HepG2 (cell line): ENCODE results near the gene PAFAH1B1. TPM values are rescaled to one million over a fixed set of nuclear protein-coding genes. Genes with fewer than 3 reads are reported as not detected.

Experiments
- ATAC-seq: fragments of 200-7000 bp; cut with Tn5 transposase; 3 replicates; pipeline ENCODE4 v1.9.1; 2020; ENCODE audit warnings: mild to moderate bottlenecking, moderate library complexity
- BruUV-seq: library from RNA; stranded (reverse); fragments of 400-500 nt; replicated peaks from 2 replicates; lab custom pipeline; 2021; lab: Mats Ljungman, UMichigan
- CTCF ChIA-PET: fragments of 300-600 bp; formaldehyde crosslinking; extraction: SDS; loops from one replicate; lab custom pipeline; 2021; ENCODE audit warnings: low total read pairs, inconsistent platforms, low intra/inter-chr PET ratio; lab: Yijun Ruan, JAX
- POLR2A ChIA-PET: fragments of 350-600 bp; sonication (Branson Sonifier 250); formaldehyde crosslinking; loops from one replicate; lab custom pipeline; 2020; ENCODE audit warnings: antibody characterized with exemption, inconsistent platforms; lab: Yijun Ruan, JAX
- DNase-seq: peaks from one replicate; pipeline ENCODE4 v3.0.0-alpha.2; 2015; ENCODE audit warnings: low spot score
- FAIRE-seq: peaks from 3 replicates; lab custom pipeline; 2011; peaks lifted over from hg19 to GRCh38; lab: Jason Lieb, UNC
- H2AFZ ChIP-seq: one replicate; pipeline ENCODE4 v1.6.1; 2011; ENCODE audit warnings: low read length, inconsistent platforms
- H3K27ac ChIP-seq: fragments of 300-600 bp; 3 replicates; pipeline ENCODE4 v1.8.0; 2011; ENCODE audit warnings: mixed run types, mild to moderate bottlenecking, mixed read lengths, low read length, inconsistent platforms; ENCODE audit not compliant: insufficient read depth; ENCODE audit errors: extremely low read length
- H3K27me3 ChIP-seq, 2 experiments: fragments of 200-600 bp in 1 of 2; 2 replicates in 1 of 2; 3 replicates in 1 of 2; pipeline versions ENCODE4 v1.6.0 to v1.8.0; 2011; ENCODE audit warnings: low read length in 2 of 2, mild to moderate bottlenecking in 2 of 2, moderate library complexity in 2 of 2, inconsistent platforms in 1 of 2; ENCODE audit not compliant: insufficient read depth in 2 of 2, control insufficient read depth in 1 of 2
- H3K36me3 ChIP-seq, 2 experiments: fragments of 200-600 bp in 1 of 2; replicated peaks in 1 of 2; 2 replicates in 1 of 2; 3 replicates in 1 of 2; pipeline versions ENCODE4 v1.5.1 to v1.8.0; 2011; ENCODE audit warnings: low read length in 2 of 2, inconsistent platforms in 1 of 2; ENCODE audit not compliant: insufficient read depth in 2 of 2, control insufficient read depth in 1 of 2
- H3K4me1 ChIP-seq: 2 replicates; pipeline ENCODE4 v1.5.1; 2012; ENCODE audit warnings: low read length, inconsistent platforms; ENCODE audit not compliant: insufficient read depth
- H3K4me2 ChIP-seq: 2 replicates; pipeline ENCODE4 v1.6.0; 2011; ENCODE audit warnings: low read depth, low read length, inconsistent platforms
- H3K4me3 ChIP-seq, 3 experiments: fragments of 200-600 bp in 1 of 3; sonication (generic), shearing (Covaris generic) in 1 of 3; replicated peaks in 1 of 3; 2 replicates each; pipeline ENCODE4 v1.5.1; 2011 to 2016; ENCODE audit warnings: low read length in 3 of 3, inconsistent platforms in 2 of 3, low read depth in 2 of 3, mild to moderate bottlenecking in 2 of 3, control low read depth in 1 of 3, mixed read lengths in 1 of 3; ENCODE audit not compliant: insufficient read depth in 1 of 3
- H3K79me2 ChIP-seq: one replicate; pipeline ENCODE4 v1.6.1; 2011; ENCODE audit warnings: low read length, inconsistent platforms; ENCODE audit not compliant: insufficient read depth
- H3K9ac ChIP-seq: 2 replicates; pipeline ENCODE4 v1.6.0; 2011; ENCODE audit warnings: mild to moderate bottlenecking, low read depth, low read length, inconsistent platforms; ENCODE audit not compliant: insufficient read depth
- H3K9me3 ChIP-seq: 2 replicates; pipeline ENCODE4 v1.5.1; 2012; ENCODE audit warnings: mild to moderate bottlenecking, low read length
- H4K20me1 ChIP-seq: 2 replicates; pipeline ENCODE4 v1.6.0; 2011; ENCODE audit warnings: inconsistent platforms, mild to moderate bottlenecking, low read length, moderate library complexity; ENCODE audit not compliant: insufficient read depth
- HDAC2 ChIP-seq: sonication (generic); formaldehyde crosslinking; IDR thresholded peaks from 2 replicates; pipeline ENCODE4 v1.4.0; 2020; ENCODE audit warnings: missing genetic modification reagents
- RBM22 ChIP-seq: fragments of 200-400 bp; formaldehyde crosslinking; optimal IDR thresholded peaks from 2 replicates; pipeline ENCODE3; 2017; ENCODE audit warnings: mild to moderate bottlenecking, low read length, moderate library complexity
- SAP130 ChIP-seq: IDR thresholded peaks from 2 replicates; pipeline ENCODE4 v1.6.1; 2016; ENCODE audit warnings: low read depth
- SKI ChIP-seq: fragments of 450-650 bp; IDR thresholded peaks from one replicate; pipeline ENCODE4 v1.6.1; 2018; ENCODE audit warnings: mild to moderate bottlenecking; ENCODE audit not compliant: partially characterized antibody
- SMAD1 ChIP-seq: sonication (generic); formaldehyde crosslinking; IDR thresholded peaks from 2 replicates; pipeline ENCODE4 v1.4.0; 2020; ENCODE audit warnings: missing genetic modification reagents, low read depth, mild to moderate bottlenecking, borderline replicate concordance
- SMARCC2 ChIP-seq: fragments of 450-650 bp; IDR thresholded peaks from 2 replicates; pipeline ENCODE4 v1.6.1; 2017; ENCODE audit warnings: antibody characterized with exemption, mild to moderate bottlenecking
- SRSF1 ChIP-seq: fragments of 200-400 bp; formaldehyde crosslinking; optimal IDR thresholded peaks from 2 replicates; pipeline ENCODE3; 2017; ENCODE audit warnings: mild to moderate bottlenecking, low read depth, low read length, moderate library complexity
- YY1 ChIP-seq: IDR thresholded peaks from 2 replicates; pipeline ENCODE4 v1.6.1; 2011; ENCODE audit warnings: low read length, low read depth, moderate library complexity, mild to moderate bottlenecking; ENCODE audit not compliant: insufficient read depth, insufficient replicate concordance
- ZBTB14 ChIP-seq: sonication (generic); formaldehyde crosslinking; IDR thresholded peaks from 2 replicates; pipeline ENCODE4 v1.4.0; 2020; ENCODE audit warnings: missing genetic modification reagents
- ZBTB46 ChIP-seq: sonication (generic); formaldehyde crosslinking; IDR thresholded peaks from 2 replicates; pipeline ENCODE4 v1.4.0; 2020; ENCODE audit warnings: mild to moderate bottlenecking, missing genetic modification reagents, borderline replicate concordance
- ZNF18 ChIP-seq: sonication (generic); formaldehyde crosslinking; IDR thresholded peaks from 2 replicates; pipeline ENCODE4 v1.8.0; 2022; ENCODE audit warnings: mild to moderate bottlenecking, missing genetic modification reagents; ENCODE audit not compliant: insufficient replicate concordance
- ZNF274 ChIP-seq: sonication (generic); formaldehyde crosslinking; IDR thresholded peaks from 2 replicates; pipeline ENCODE4 v1.5.1; 2020; ENCODE audit warnings: mild to moderate bottlenecking, missing genetic modification reagents
- ZNF350 ChIP-seq: sonication (generic); formaldehyde crosslinking; IDR thresholded peaks from 2 replicates; pipeline ENCODE4 v1.4.0; 2020; ENCODE audit warnings: mild to moderate bottlenecking, low read depth, missing genetic modification reagents, borderline replicate concordance
- ZNF451 ChIP-seq: sonication (generic); formaldehyde crosslinking; IDR thresholded peaks from 2 replicates; pipeline ENCODE4 v1.5.0; 2020; ENCODE audit warnings: mild to moderate bottlenecking, missing genetic modification reagents
- ZNF563 ChIP-seq: sonication (generic); formaldehyde crosslinking; IDR thresholded peaks from 2 replicates; pipeline ENCODE4 v1.8.0; 2022; ENCODE audit warnings: mild to moderate bottlenecking, moderate library complexity, missing genetic modification reagents
- ZNF614 ChIP-seq: IDR thresholded peaks from 2 replicates; pipeline ENCODE4 v1.6.1; 2018; ENCODE audit warnings: missing biosample characterization, missing genetic modification reagents, inconsistent platforms, borderline replicate concordance
- WGBS: methylation state at CpG from one replicate; pipeline ENCODE4 v1.1.6; 2017; ENCODE audit warnings: low lambda C conversion rate; 5-methylcytosine and 5-hydroxymethylcytosine counted together
- in situ Hi-C: cut with HindIII; loops from 2 replicates; pipeline ENCODE4 v1.10.0; 2017; ENCODE audit warnings: low pct_unique_long_range_greater_than_20kb; ENCODE audit not compliant: extremely low pct_ligation_motif_present
- intact Hi-C: fragments of 100-400 bp; cut with micrococcal nuclease; formaldehyde crosslinking; loops from one replicate; pipeline ENCODE4 v1.10.0; 2022; ENCODE audit not compliant: unreplicated experiment
- polyA plus RNA-seq, 8 experiments: library from polyadenylated mRNA; depleted of rRNA in 3 of 8; stranded (reverse) in 7 of 8; unstranded in 1 of 8; fragments of >200 nt; fragmentation: Illumina TruSeq in 4 of 8; extraction: Trizol in 4 of 8; gene quantifications; 2 replicates each; pipeline versions ENCODE4 v1.2.1 to v1.2.3, GENCODE V29; 2011 to 2016; ENCODE audit warnings: low read depth in 4 of 8, missing spikeins in 1 of 8, mixed read lengths in 1 of 8; ENCODE audit not compliant: insufficient read depth in 1 of 8
- total RNA-seq, 5 experiments: library from RNA; depleted of rRNA; stranded (reverse); fragments of >200 nt; fragmentation: Illumina TruSeq; extraction: Trizol; gene quantifications; 2 replicates each; pipeline ENCODE4 v1.2.3, GENCODE V29; 2016; ENCODE audit warnings: low read depth in 1 of 5

Gene PAFAH1B1
- total and polyA plus RNA-seq, 2 of the 13 experiments (the other 11 are each of a cell fraction or from before 2014, with no cell fraction given) = 46.0 to 64.9 TPM

DNA sequence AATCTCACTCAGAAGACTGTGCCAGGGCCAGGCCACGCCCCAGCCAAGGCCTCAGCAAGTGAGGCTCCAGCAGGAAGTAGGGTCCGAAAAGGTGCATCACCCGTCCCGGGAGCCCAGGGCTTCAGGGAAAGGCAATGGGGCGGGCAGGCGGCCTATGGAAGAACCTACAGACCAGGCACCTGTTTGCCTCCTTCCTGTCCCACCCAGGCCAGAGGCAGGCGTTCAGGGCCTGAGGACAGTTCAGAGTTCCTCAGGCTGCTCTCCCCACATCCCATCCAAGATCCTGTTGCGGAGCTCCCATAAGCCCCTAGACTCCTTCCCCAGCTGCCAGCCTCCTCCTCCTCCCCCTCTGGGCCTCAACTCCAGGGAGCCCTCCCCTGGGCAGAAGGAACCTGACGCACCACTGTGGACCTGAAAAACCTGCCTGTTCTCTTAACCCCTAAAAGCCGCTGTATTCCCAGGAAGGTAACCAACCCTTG is 115.8 kb downstream of the PAFAH1B1 start (continued):
- no peak for TF ChIP-seq ZNF563 (CRISPR knock-in tag)

- TSS peak; percentile 72 for BruUV-seq
- peak overlapping the region; percentile 75 to 91 (median 82) for H3K4me3 ChIP-seq
- peak; percentile 30 for FAIRE-seq
- H3K9me3 ChIP-seq = no peaks in the 10 kb centered on the region
- no peak for DNase-seq
- peak; percentile 17 for ATAC-seq
- peak overlapping the region; percentile 87 for H3K27ac ChIP-seq
- H3K79me2 ChIP-seq = peaks cover 58% of the 10 kb centered on the region
- POLR2A ChIA-PET = interaction anchor here (1.0 to 2.4 kb wide), 12 partner anchors 9 to 374 kb away, joined by 3 to 19 read pairs (median 5); partner anchors contain the start of genes CCDC92B, METTL16, PAFAH1B1 and TSR1
- H4K20me1 ChIP-seq = peaks cover 48% of the 10 kb centered on the region
- 2% methylated on average over 13 of the region's 16 CpGs for WGBS
- peaks cover 65% of the 10 kb centered on the region for H3K4me1 ChIP-seq
- intact Hi-C loops (no loop called here), in situ Hi-C loops (no loop called here)
- no peaks in the 10 kb centered on the region; a peak in 1 of 5 replicates for H3K27me3 ChIP-seq
- H3K36me3 ChIP-seq = 0 out of 5 replicates have a peak, but pooled peaks cover 0 to 15% of the 10 kb centered on the region in 2 experiments
- no peak overlapping the region for H2AFZ ChIP-seq
- peak overlapping the region; percentile 79 for H3K9ac ChIP-seq
- H3K4me2 ChIP-seq = peak overlapping the region; percentile 98
- CTCF ChIA-PET = no interaction called here
- TF ChIP-seq ZBTB46 (CRISPR knock-in tag) (0 out of 2 replicates have a peak, but pooled peaks have one; percentile 64), HDAC2 (CRISPR knock-in tag) (peak; percentile 17; the same call in 1 of the 2 replicates), SMAD1 (CRISPR knock-in tag) (peak; percentile 6; the same call in 1 of the 2 replicates), ZNF451 (CRISPR knock-in tag) (no peak), ZBTB14 (CRISPR knock-in tag) (no peak), ZNF18 (no peak), SRSF1 (peak; percentile 44), ZNF274 (no peak), SAP130 (peak; percentile 25; the same call in 1 of the 2 replicates), ZNF614 (CRISPR knock-in tag) (0 out of 2 replicates have a peak, but pooled peaks have one; percentile 4), YY1 (peak; percentile 25), RBM22 (no peak), ZNF350 (CRISPR knock-in tag) (peak; percentile 10; the same call in 1 of the 2 replicates), SKI (peak; percentile 9), SMARCC2 (no peak)
Observed at GRCh38 chr17:2710071-2710802, 116.8 kb downstream of the PAFAH1B1 start.
